K562 (cell line): ENCODE data around the gene FITM1. TPM values are rescaled to one million over a fixed set of nuclear protein-coding genes. Genes with fewer than 3 reads are reported as not detected.

Source experiments
- CHD7 ChIP-seq: fragments of 200-600 bp; sonication (generic); IDR thresholded peaks from one replicate; pipeline ENCODE4 v1.6.1; 2012; ENCODE audit warnings: mild to moderate bottlenecking, low read depth, low read length, inconsistent platforms
- ID3 ChIP-seq, 2 experiments: fragments of 250-450 bp in 1 of 2; fragments of 450-650 bp in 1 of 2; sonication (Bioruptor Pico) in 1 of 2; IDR thresholded peaks; 2 replicates each; pipeline versions ENCODE4 v1.6.1 to v1.8.0; 2016 to 2021; ENCODE audit warnings: mild to moderate bottlenecking in 2 of 2, moderate library complexity in 2 of 2, missing compliant biosample characterization in 1 of 2, missing genetic modification characterization in 1 of 2
- IRF1 ChIP-seq: sonication (generic); formaldehyde crosslinking; IDR thresholded peaks from 2 replicates; pipeline ENCODE4 v1.8.0; 2022; ENCODE audit warnings: missing genetic modification reagents, mild to moderate bottlenecking, borderline replicate concordance
- SRSF1 ChIP-seq: fragments of 200-400 bp; formaldehyde crosslinking; IDR thresholded peaks from 2 replicates; pipeline ENCODE4 v1.6.1; 2017; ENCODE audit warnings: mild to moderate bottlenecking, low read depth, low read length, moderate library complexity
- U2AF2 ChIP-seq: fragments of 200-400 bp; formaldehyde crosslinking; optimal IDR thresholded peaks from 2 replicates; pipeline ENCODE3; 2017; ENCODE audit warnings: low read depth, mild to moderate bottlenecking, low read length
- ZNF232 ChIP-seq: sonication (generic); formaldehyde crosslinking; IDR thresholded peaks from 2 replicates; pipeline ENCODE4 v1.8.0; 2022; ENCODE audit warnings: mild to moderate bottlenecking, missing genetic modification reagents
- ZNF639 ChIP-seq, 2 experiments: fragments of 200-800 bp in 1 of 2; sonication (Bioruptor generic) in 1 of 2; sonication (generic) in 1 of 2; formaldehyde crosslinking in 1 of 2; IDR thresholded peaks in 1 of 2; conservative IDR thresholded peaks in 1 of 2; 2 replicates each; pipeline versions ENCODE4 v1.5.0 to v1.6.1; 2016 to 2020; ENCODE audit warnings: missing compliant biosample characterization in 1 of 2, missing genetic modification characterization in 1 of 2, missing genetic modification reagents in 1 of 2
- polyA plus RNA-seq, 8 experiments: library from polyadenylated mRNA; depleted of rRNA in 4 of 8; stranded (reverse) in 5 of 8; unstranded in 3 of 8; fragments of >200 nt; fragmentation: Nextera tagmentation in 2 of 8; fragmentation: Illumina TruSeq in 1 of 8; extraction: Ambion mirVana in 2 of 8; extraction: Trizol in 1 of 8; gene quantifications; 2 replicates each; pipeline versions ENCODE4 v1.2.1 to v1.2.3, GENCODE V29; 2011 to 2014; ENCODE audit warnings: inconsistent platforms in 1 of 8, missing spikeins in 1 of 8
- total RNA-seq, 7 experiments: library from RNA; depleted of rRNA in 6 of 7; stranded (reverse); fragments of >200 nt in 6 of 7; fragmentation: Illumina TruSeq in 2 of 7; extraction: Trizol in 2 of 7; gene quantifications; 2 replicates each; pipeline versions ENCODE4 v1.2.1 to v1.2.3, GENCODE V29; 2011 to 2021; ENCODE audit warnings: low replicate concordance in 1 of 7

FITM1 gene
- total and polyA plus RNA-seq, 9 of the 15 experiments (the other 6 are each of a cell fraction or from before 2014, with no cell fraction given): 0.09 to 0.20 TPM; not detected in 7

- TF ChIP-seq CHD7 (no peak), ZNF639 (CRISPR knock-in tag; conservative IDR thresholded peaks at IDR 0.05 in 1 of 2, IDR thresholded peaks at IDR 0.05 in 1 of 2) (no peak), IRF1 (CRISPR knock-in tag) (no peak), ZNF232 (no peak), U2AF2 (no peak), SRSF1 (no peak), ID3 (CRISPR knock-in tag; IDR thresholded peaks at IDR 0.05) (no peak), ID3 (tag; IDR thresholded peaks at IDR 0.05) (no peak)
Measured at GRCh38 chr14:24141097-24141880, 10.8 kb downstream of the FITM1 start, which contains the start of gene EMC9 (continued).
